Mucosa of rectum (tissue), 2 donors: ENCODE results near the gene SASH1.

Experiments used
- H3K27ac ChIP-seq, 2 donors: one replicate each; pipeline ENCODE4 v1.7.0; 2013; ENCODE audit warnings: inconsistent platforms in 2 of 2, low read depth in 2 of 2, low read length in 2 of 2
- H3K27me3 ChIP-seq, 2 donors: one replicate each; pipeline ENCODE4 v1.7.0; 2013; ENCODE audit warnings: low read length in 2 of 2; ENCODE audit not compliant: control insufficient read depth in 2 of 2, insufficient read depth in 2 of 2
- H3K36me3 ChIP-seq, 2 donors: one replicate each; pipeline ENCODE4 v1.7.0; 2013; ENCODE audit warnings: low read length in 2 of 2; ENCODE audit not compliant: control insufficient read depth in 2 of 2, insufficient read depth in 2 of 2
- H3K4me1 ChIP-seq, 2 donors: one replicate each; pipeline ENCODE4 v1.7.0; 2013; ENCODE audit warnings: low read length in 2 of 2, mild to moderate bottlenecking in 1 of 2; ENCODE audit not compliant: control insufficient read depth in 2 of 2, insufficient read depth in 2 of 2
- H3K4me3 ChIP-seq, 2 donors: one replicate each; pipeline ENCODE4 v1.7.0; 2013; ENCODE audit warnings: low read length in 2 of 2
- H3K9ac ChIP-seq, 2 donors: one replicate each; pipeline ENCODE4 v1.7.0; 2013; ENCODE audit warnings: low read length in 2 of 2, low read depth in 1 of 2, mild to moderate bottlenecking in 1 of 2
- H3K9me3 ChIP-seq, 2 donors: one replicate each; pipeline ENCODE4 v1.7.0; 2013; ENCODE audit warnings: low read length in 2 of 2; ENCODE audit not compliant: control insufficient read depth in 2 of 2
- donor health status: healthy.
- donor health status: Normal muscosa, but diverticular disease.

The SASH1 gene

DNA sequence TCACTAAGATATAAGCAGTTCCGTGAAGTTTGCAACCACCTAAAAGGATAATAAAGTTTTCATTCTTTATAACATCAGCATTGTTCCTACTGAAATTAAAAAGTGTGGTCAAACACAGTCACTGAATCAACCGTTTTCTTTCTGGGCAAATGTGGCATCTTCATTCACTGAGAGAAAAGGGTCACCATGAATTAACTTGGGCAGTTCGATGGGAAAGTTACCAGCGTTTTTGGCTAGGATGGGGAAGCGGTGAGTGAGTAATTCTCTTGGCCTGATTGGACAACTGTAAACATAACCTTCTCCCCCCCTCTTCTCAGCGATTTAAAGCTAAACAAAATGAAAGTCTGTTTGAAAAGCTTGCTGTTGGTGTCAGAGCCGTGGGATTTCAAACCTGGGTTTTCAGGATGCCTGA is 181.8 kb downstream of the SASH1 start:
- Histone ChIP-seq H3K27me3 (no peaks in the 10 kb centered on the region), H3K36me3 (peaks cover 15 to 16% of the 10 kb centered on the region in 2 donors), H3K27ac (peak overlapping the region; percentile 57 to 64), H3K4me3 (peak overlapping the region in 1 of 2 donors; percentile 33), H3K9me3 (no peaks in the 10 kb centered on the region), H3K9ac (peak overlapping the region in 1 of 2 donors; percentile 19), H3K4me1 (peaks cover 0 to 2% of the 10 kb centered on the region in 2 donors)

DNA sequence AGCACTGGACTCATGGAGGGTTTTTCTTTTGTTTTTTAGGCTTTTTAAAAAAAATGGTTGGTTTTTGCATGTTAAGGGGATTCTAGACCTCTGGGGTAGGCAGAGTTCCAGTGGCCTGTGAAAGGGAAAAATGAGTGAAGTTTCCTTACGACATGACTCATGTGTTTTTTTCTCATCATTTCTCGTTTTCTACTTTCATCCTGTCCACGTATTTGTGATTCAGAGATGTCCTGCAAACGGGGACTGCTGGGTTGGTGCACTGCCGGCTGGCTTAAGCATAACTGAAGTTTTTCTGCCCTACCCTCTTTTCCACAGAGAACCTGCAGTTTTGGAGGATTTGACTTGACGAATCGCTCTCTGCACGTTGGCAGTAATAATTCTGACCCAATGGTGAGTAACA is 182.3 kb downstream of the SASH1 start:
- Histone ChIP-seq H3K4me3 (peak overlapping the region in 1 of 2 donors; percentile 33), H3K4me1 (peaks cover 0 to 2% of the 10 kb centered on the region in 2 donors), H3K27me3 (no peaks in the 10 kb centered on the region), H3K9me3 (no peaks in the 10 kb centered on the region), H3K36me3 (peaks cover 11 to 13% of the 10 kb centered on the region in 2 donors), H3K9ac (peak overlapping the region in 1 of 2 donors; percentile 19), H3K27ac (peak overlapping the region; percentile 57 to 64)

- H3K4me3 ChIP-seq = no peak overlapping the region
- H3K4me1 ChIP-seq = peaks cover 0 to 2% of the 10 kb centered on the region in 2 donors
Measured at GRCh38 chr6:148525453-148525852, 182.8 kb downstream of the SASH1 start.

DNA sequence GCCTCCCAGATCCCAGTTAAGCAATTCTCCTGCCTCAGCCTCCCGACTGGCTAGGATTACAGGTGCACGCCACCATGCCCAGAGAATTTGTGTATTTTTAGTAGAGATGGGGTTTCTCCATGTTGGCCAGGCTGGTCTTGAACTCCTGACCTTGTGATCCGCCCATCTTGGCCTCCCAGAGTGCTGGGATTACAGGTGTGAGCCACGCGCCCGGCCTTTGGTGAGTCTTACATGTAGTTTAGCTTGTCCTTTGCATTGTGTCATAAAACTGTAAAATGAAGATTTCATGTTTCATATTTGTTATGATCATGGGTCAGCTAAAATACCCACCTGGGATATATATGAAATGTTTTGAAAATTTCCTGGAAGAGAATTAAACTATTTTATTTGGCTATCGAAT is 183.5 kb downstream of the SASH1 start:
- Histone ChIP-seq H3K9me3 (no peaks in the 10 kb centered on the region), H3K27me3 (no peaks in the 10 kb centered on the region), H3K4me1 (peaks cover 0 to 2% of the 10 kb centered on the region in 2 donors), H3K36me3 (peaks cover 4 to 8% of the 10 kb centered on the region in 2 donors), H3K9ac (no peak overlapping the region), H3K27ac (no peak overlapping the region), H3K4me3 (no peak overlapping the region)

More at GRCh38 chr6:148525453-148525852, 182.8 kb downstream of the SASH1 start:
- peaks cover 6 to 8% of the 10 kb centered on the region in 2 donors for H3K36me3 ChIP-seq
- H3K27ac ChIP-seq = peak overlapping the region; percentile 57 to 64
- H3K27me3 ChIP-seq = no peaks in the 10 kb centered on the region
- no peak overlapping the region for H3K9ac ChIP-seq
- H3K9me3 ChIP-seq = no peaks in the 10 kb centered on the region

GRCh38 chr6:148528292-148528691 is 185.7 kb downstream of the SASH1 start:
- Histone ChIP-seq H3K36me3 (peaks cover 4 to 20% of the 10 kb centered on the region in 2 donors), H3K9me3 (no peaks in the 10 kb centered on the region), H3K27me3 (no peaks in the 10 kb centered on the region), H3K27ac (no peak overlapping the region), H3K4me3 (no peak overlapping the region), H3K9ac (no peak overlapping the region), H3K4me1 (peaks cover 0 to 2% of the 10 kb centered on the region in 2 donors)

GRCh38 chr6:148529010-148529409 is 186.4 kb downstream of the SASH1 start:
- Histone ChIP-seq H3K27ac (no peak overlapping the region), H3K27me3 (no peaks in the 10 kb centered on the region), H3K36me3 (peaks cover 8 to 26% of the 10 kb centered on the region in 2 donors), H3K4me3 (no peak overlapping the region), H3K9ac (no peak overlapping the region), H3K4me1 (peaks cover 0 to 2% of the 10 kb centered on the region in 2 donors), H3K9me3 (no peaks in the 10 kb centered on the region)

- H3K27me3 ChIP-seq = no peaks in the 10 kb centered on the region
- H3K4me3 ChIP-seq = peak overlapping the region in 1 of 2 donors; percentile 43
- H3K27ac ChIP-seq = no peak overlapping the region
- H3K9ac ChIP-seq = peak overlapping the region in 1 of 2 donors; percentile 27
- H3K4me1 ChIP-seq = no peaks in the 10 kb centered on the region
- no peaks in the 10 kb centered on the region for H3K9me3 ChIP-seq
- H3K36me3 ChIP-seq = peaks cover 21 to 28% of the 10 kb centered on the region in 2 donors
Measured at GRCh38 chr6:148530394-148530953, 187.8 kb downstream of the SASH1 start.

- H3K36me3 ChIP-seq = peaks cover 21 to 29% of the 10 kb centered on the region in 2 donors
Measured at GRCh38 chr6:148530976-148531375, 188.3 kb downstream of the SASH1 start.

DNA sequence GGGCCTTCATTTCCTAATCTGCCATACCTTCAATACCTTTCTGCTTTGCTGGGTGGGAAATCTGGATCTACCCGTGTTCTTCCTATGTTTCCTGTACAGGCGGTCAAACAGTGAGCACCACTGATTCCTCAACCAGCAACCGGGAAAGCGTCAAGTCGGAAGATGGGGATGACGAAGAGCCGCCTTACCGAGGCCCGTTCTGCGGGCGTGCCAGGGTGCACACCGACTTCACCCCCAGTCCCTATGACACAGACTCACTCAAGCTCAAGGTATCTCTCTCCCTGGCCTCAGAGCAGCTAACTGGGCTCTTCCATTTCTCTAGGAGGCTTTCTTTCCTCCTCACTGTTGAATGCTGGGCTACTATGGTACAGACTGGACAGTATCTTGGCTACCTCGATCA is 190.1 kb downstream of the SASH1 start:
- Histone ChIP-seq H3K9ac (no peak overlapping the region), H3K27ac (no peak overlapping the region), H3K27me3 (no peaks in the 10 kb centered on the region), H3K4me3 (no peak overlapping the region), H3K4me1 (no peaks in the 10 kb centered on the region), H3K9me3 (no peaks in the 10 kb centered on the region), H3K36me3 (peaks cover 20 to 27% of the 10 kb centered on the region in 2 donors)

More at GRCh38 chr6:148530976-148531375, 188.3 kb downstream of the SASH1 start:
- Histone ChIP-seq H3K9ac (no peak overlapping the region), H3K27ac (no peak overlapping the region), H3K9me3 (no peaks in the 10 kb centered on the region), H3K4me1 (no peaks in the 10 kb centered on the region), H3K4me3 (no peak overlapping the region), H3K27me3 (no peaks in the 10 kb centered on the region)

- Histone ChIP-seq H3K27me3 (no peaks in the 10 kb centered on the region), H3K27ac (no peak overlapping the region), H3K9me3 (no peaks in the 10 kb centered on the region), H3K4me1 (no peaks in the 10 kb centered on the region), H3K4me3 (no peak overlapping the region), H3K36me3 (peaks cover 20 to 27% of the 10 kb centered on the region in 2 donors), H3K9ac (no peak overlapping the region)
Measured at GRCh38 chr6:148533309-148534107, 190.9 kb downstream of the SASH1 start.
